ENCODE data around the gene LLCFC1. TPM values are rescaled to one million over a fixed set of nuclear protein-coding genes. Genes with fewer than 3 reads are reported as not detected.

Gene LLCFC1
- total RNA-seq, 1 experiment from 2014 or later, result not detected

DNA sequence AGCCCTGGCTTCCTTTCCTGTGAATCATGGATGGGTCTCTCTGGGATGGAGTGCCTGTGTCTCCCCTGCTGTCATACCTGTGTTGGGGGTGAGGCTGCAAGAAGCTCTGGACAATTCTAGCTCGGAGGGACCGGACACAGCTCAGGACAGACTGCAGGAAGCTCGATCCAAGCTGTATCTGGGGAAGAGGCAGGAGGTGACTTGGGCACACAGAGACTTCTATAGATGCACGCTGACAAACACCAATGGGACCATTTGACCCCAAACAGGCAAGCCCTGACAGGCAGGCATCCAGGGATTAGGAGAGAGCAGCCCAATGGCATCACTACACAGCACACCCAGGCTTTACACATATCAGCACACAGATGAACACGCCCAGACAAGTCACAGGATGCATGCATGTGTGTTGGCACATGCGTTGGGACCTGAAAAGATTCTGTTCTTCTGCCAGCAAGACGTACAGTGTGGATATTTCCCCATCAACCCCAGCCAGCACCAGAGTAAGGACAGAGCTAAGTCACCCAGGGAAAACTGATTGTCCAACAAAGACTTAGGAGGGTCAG, 4.5 kb downstream of the LLCFC1 start:
- no peak for DNase-seq
- H3K4me1 ChIP-seq (ENCODE audit: insufficient read depth, low read length), result no peaks in the 10 kb centered on the region
- H4K20me1 ChIP-seq (ENCODE audit: low read length), result no peaks in the 10 kb centered on the region
- H3K9ac ChIP-seq (ENCODE audit: low read length), result no peak overlapping the region
- intact Hi-C loops (cut with micrococcal nuclease), result no loop called here
- TF ChIP-seq EZH2 (IDR thresholded peaks at IDR 0.05; ENCODE audit: low read length, unreplicated experiment) (no peak), EZH2phosphoT487 (IDR thresholded peaks at IDR 0.05; ENCODE audit: borderline replicate concordance, low read length) (no peak)
- TF ChIP-seq, protein P1, sequence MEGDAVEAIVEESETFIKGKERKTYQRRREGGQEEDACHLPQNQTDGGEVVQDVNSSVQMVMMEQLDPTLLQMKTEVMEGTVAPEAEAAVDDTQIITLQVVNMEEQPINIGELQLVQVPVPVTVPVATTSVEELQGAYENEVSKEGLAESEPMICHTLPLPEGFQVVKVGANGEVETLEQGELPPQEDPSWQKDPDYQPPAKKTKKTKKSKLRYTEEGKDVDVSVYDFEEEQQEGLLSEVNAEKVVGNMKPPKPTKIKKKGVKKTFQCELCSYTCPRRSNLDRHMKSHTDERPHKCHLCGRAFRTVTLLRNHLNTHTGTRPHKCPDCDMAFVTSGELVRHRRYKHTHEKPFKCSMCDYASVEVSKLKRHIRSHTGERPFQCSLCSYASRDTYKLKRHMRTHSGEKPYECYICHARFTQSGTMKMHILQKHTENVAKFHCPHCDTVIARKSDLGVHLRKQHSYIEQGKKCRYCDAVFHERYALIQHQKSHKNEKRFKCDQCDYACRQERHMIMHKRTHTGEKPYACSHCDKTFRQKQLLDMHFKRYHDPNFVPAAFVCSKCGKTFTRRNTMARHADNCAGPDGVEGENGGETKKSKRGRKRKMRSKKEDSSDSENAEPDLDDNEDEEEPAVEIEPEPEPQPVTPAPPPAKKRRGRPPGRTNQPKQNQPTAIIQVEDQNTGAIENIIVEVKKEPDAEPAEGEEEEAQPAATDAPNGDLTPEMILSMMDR (conservative IDR thresholded peaks at IDR 0.05; ENCODE audit: low read depth, low read length), result no peak
- no peak overlapping the region for H3K27ac ChIP-seq (ENCODE audit: low read length)
- H3K4me2 ChIP-seq (ENCODE audit: low read length), result no peak overlapping the region
- no peaks in the 10 kb centered on the region for H3K36me3 ChIP-seq (ENCODE audit: low read depth, low read length)
- no peaks in the 10 kb centered on the region for H3F3A ChIP-seq (ENCODE audit: low read length, unreplicated experiment)
- ChIA-PET CTCF (no interaction called here), POLR2A (ENCODE audit: unreplicated experiment) (no interaction called here)
- H3K4me3 ChIP-seq (ENCODE audit: low read length), result no peak overlapping the region
- H3K9me3 ChIP-seq (ENCODE audit: low read length), result no peaks in the 10 kb centered on the region
- H3K9me2 ChIP-seq (replicated peaks; ENCODE audit: low read length), result no peaks in the 10 kb centered on the region
- H2AFZ ChIP-seq (ENCODE audit: low read length), result no peak overlapping the region
- peaks cover 80% of the 10 kb centered on the region for H3K27me3 ChIP-seq (ENCODE audit: low read length)
- H3K79me2 ChIP-seq (ENCODE audit: low read length), result no peaks in the 10 kb centered on the region
- BruUV-seq (replicated peaks), result no TSS peak
- ATAC-seq, result no peak

DNA sequence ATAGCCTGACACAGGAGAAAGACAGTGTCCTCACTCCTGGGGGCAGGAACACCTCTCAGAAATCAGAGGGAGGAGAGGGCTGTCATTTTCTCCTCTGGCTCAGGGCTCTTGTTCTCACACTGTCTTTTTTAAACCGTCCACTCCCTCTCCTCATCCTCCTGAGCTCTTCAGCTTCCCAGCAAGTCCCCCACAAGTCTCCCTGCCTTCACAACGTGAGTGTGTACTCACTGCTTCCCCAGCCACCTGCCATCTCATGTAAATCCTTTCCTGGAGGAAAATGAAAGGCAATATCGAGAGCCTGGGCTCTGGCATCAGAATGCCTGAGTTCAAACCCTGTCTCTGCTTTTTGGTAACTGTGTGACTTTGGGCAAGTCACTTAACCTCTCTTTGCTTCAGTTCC, 5.7 kb downstream of the LLCFC1 start:
- Histone ChIP-seq H3K9me2 (replicated peaks; ENCODE audit: low read length) (no peaks in the 10 kb centered on the region), H3K36me3 (ENCODE audit: low read depth, low read length) (no peaks in the 10 kb centered on the region), H2AFZ (ENCODE audit: low read length) (no peak overlapping the region), H4K20me1 (ENCODE audit: low read length) (no peaks in the 10 kb centered on the region), H3K4me1 (ENCODE audit: insufficient read depth, low read length) (no peaks in the 10 kb centered on the region), H3K4me2 (ENCODE audit: low read length) (no peak overlapping the region), H3K9me3 (ENCODE audit: low read length) (no peaks in the 10 kb centered on the region), H3K27me3 (ENCODE audit: low read length) (peaks cover 87% of the 10 kb centered on the region), H3K4me3 (ENCODE audit: low read length) (no peak overlapping the region), H3K27ac (ENCODE audit: low read length) (no peak overlapping the region), H3K79me2 (ENCODE audit: low read length) (no peaks in the 10 kb centered on the region), H3K9ac (ENCODE audit: low read length) (no peak overlapping the region), H3F3A (ENCODE audit: low read length, unreplicated experiment) (no peaks in the 10 kb centered on the region)
- BruUV-seq (replicated peaks), result no TSS peak
- intact Hi-C loops (cut with micrococcal nuclease), result no loop called here
- DNase-seq, result no peak
- no peak for ATAC-seq
- ChIA-PET POLR2A (ENCODE audit: unreplicated experiment) (no interaction called here), CTCF (no interaction called here)
- TF ChIP-seq, protein P1 (conservative IDR thresholded peaks at IDR 0.05; ENCODE audit: low read depth, low read length), result no peak
- TF ChIP-seq EZH2phosphoT487 (IDR thresholded peaks at IDR 0.05; ENCODE audit: borderline replicate concordance, low read length) (no peak), EZH2 (IDR thresholded peaks at IDR 0.05; ENCODE audit: low read length, unreplicated experiment) (no peak)

DNA sequence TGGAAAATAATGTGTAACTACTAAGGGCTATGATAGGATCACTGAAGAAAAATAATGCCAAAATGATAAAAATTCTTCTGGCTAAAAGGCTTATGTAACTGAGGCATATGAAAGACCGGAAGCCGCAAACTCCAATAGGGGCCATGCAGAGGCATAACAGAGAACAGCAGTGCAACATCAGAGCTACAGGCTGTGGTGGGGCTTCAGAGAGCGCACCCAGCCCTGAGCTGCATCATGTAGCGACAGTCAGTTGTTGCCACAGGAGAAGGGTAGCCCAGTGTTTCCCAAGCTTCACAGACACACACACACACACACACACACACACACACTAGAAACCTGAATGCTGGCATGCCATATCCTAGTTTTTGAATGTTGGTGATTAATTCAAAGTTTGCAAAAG, 9.3 kb downstream of the LLCFC1 start:
- intact Hi-C loops (cut with micrococcal nuclease), result no loop called here
- Histone ChIP-seq H3F3A (ENCODE audit: low read length, unreplicated experiment) (no peaks in the 10 kb centered on the region), H3K27ac (ENCODE audit: low read length) (no peak overlapping the region), H3K4me2 (ENCODE audit: low read length) (no peak overlapping the region), H3K4me1 (ENCODE audit: insufficient read depth, low read length) (no peaks in the 10 kb centered on the region), H3K27me3 (ENCODE audit: low read length) (peaks cover 96% of the 10 kb centered on the region), H3K4me3 (ENCODE audit: low read length) (no peak overlapping the region), H3K9me3 (ENCODE audit: low read length) (no peaks in the 10 kb centered on the region), H3K36me3 (ENCODE audit: low read depth, low read length) (no peaks in the 10 kb centered on the region), H3K9ac (ENCODE audit: low read length) (no peak overlapping the region), H2AFZ (ENCODE audit: low read length) (no peak overlapping the region), H4K20me1 (ENCODE audit: low read length) (no peaks in the 10 kb centered on the region), H3K79me2 (ENCODE audit: low read length) (no peaks in the 10 kb centered on the region), H3K9me2 (replicated peaks; ENCODE audit: low read length) (no peaks in the 10 kb centered on the region)
- POLR2A ChIA-PET (ENCODE audit: unreplicated experiment), result no interaction called here
- no peak for DNase-seq
- no peak for ATAC-seq
- no TSS peak for BruUV-seq (replicated peaks)
- CTCF ChIA-PET, result no interaction called here
- TF ChIP-seq, protein P1 (conservative IDR thresholded peaks at IDR 0.05; ENCODE audit: low read depth, low read length), result no peak
- no peak for TF ChIP-seq EZH2phosphoT487 (IDR thresholded peaks at IDR 0.05; ENCODE audit: borderline replicate concordance, low read length)
- TF ChIP-seq EZH2 (IDR thresholded peaks at IDR 0.05; ENCODE audit: low read length, unreplicated experiment), result no peak

All from PC-3 (cell line).